ENCODE data around the gene WDR5. TPM values are rescaled to one million over a fixed set of nuclear protein-coding genes. Genes with fewer than 3 reads are reported as not detected.

Gene WDR5
- total and polyA plus RNA-seq, 4 donors, result 15.7 to 27.3 (median 21.6) TPM

DNA sequence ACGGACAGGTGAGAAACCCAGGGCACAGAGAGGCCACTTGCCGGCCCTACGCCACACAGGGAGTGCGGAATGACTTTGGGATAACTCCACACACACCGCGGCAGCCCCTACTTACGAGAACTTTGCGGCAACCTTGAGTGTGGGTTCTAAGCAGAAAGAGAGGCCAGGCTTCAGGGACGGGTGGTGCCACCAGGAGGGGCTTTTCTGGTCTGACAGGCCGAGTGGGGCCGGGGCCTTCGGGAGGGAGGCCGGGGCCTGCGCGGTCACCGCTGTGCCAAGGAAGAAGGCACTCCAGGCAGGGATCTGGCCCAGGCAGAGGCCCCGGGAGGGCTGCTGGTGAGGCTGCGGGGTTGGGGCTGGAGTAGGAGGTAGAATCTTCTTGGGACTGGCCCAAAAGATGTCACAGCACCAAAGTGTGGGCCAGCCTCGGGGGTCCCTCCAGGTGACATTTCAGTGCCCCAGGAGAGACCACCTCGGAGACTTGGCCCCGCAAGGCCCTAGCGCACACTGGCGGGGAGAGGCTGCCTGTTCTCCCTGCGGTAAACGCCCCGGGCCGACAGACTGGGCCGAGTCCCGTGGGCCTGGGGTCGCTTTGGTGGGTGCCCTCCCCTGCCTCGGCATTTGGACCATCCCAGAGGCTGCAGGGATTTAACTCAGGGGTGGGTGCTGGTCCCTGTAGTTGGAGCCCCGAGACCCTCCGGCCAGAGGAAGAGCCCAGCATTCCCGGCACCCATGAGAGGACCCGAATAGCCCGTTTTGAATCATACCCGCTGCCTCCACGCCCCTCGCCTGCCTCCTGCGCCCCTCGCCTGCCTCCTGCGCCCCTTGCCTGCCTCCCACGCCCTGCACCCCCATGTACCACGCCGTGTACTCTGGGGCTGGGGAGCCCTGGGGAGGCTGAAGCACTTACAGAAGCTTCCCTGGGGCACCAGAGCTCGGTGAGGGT is 37.5 kb downstream of the WDR5 start:
- no peak for DNase-seq
- ATAC-seq (ENCODE audit: insufficient read depth, low FRiP score), result no peak
- Histone ChIP-seq H3K9ac (ENCODE audit: insufficient read depth in 1 of 2, low read length in 2 of 2) (no peak overlapping the region), H3K9me3 (ENCODE audit: control insufficient read depth in 4 of 4, insufficient read depth in 3 of 4, low read length in 3 of 4) (no peaks in the 10 kb centered on the region), H3K4me1 (ENCODE audit: control insufficient read depth in 5 of 5, insufficient read depth in 5 of 5, low read length in 5 of 5) (peaks cover 0 to 32% (median 13%) of the 10 kb centered on the region in 5 donors), H3K27ac (ENCODE audit: low read depth in 1 of 2, low read length in 1 of 2) (no peak overlapping the region), H3K27me3 (ENCODE audit: control insufficient read depth in 3 of 3, insufficient read depth in 3 of 3, low read length in 2 of 3) (peaks cover 0 to 6% (median 6%) of the 10 kb centered on the region in 3 donors), H3K36me3 (ENCODE audit: control insufficient read depth in 4 of 4, insufficient read depth in 4 of 4, low read length in 4 of 4) (no peaks in the 10 kb centered on the region), H3K4me3 (no peak overlapping the region)
- 86 to 89% methylated on average over 46 of the region's 46 CpGs for WGBS, 2 donors
- no peak for TF ChIP-seq CTCF (IDR thresholded peaks at IDR 0.05; ENCODE audit: control extremely low read depth, extremely low read depth)

GRCh38 chr9:134174073-134174449 is 38.2 kb downstream of the WDR5 start:
- no peak overlapping the region for H3K9ac ChIP-seq (ENCODE audit: insufficient read depth in 1 of 2, low read length in 2 of 2)
- no peak overlapping the region for H3K27ac ChIP-seq (ENCODE audit: low read depth in 1 of 2, low read length in 1 of 2)
- DNase-seq, result no peak
- H3K4me1 ChIP-seq (ENCODE audit: control insufficient read depth in 5 of 5, insufficient read depth in 5 of 5, low read length in 5 of 5), result peaks cover 0 to 37% (median 13%) of the 10 kb centered on the region in 5 donors
- H3K27me3 ChIP-seq (ENCODE audit: control insufficient read depth in 3 of 3, insufficient read depth in 3 of 3, low read length in 2 of 3), result peaks cover 0 to 6% (median 6%) of the 10 kb centered on the region in 3 donors
- H3K36me3 ChIP-seq (ENCODE audit: control insufficient read depth in 4 of 4, insufficient read depth in 4 of 4, low read length in 4 of 4), result no peaks in the 10 kb centered on the region
- H3K4me3 ChIP-seq, result no peak overlapping the region
- no peak for ATAC-seq (ENCODE audit: insufficient read depth, low FRiP score)
- H3K9me3 ChIP-seq (ENCODE audit: control insufficient read depth in 4 of 4, insufficient read depth in 3 of 4, low read length in 3 of 4), result no peaks in the 10 kb centered on the region
- 33 to 66% methylated on average over 9 of the region's 9 CpGs for WGBS, 2 donors
- no peak for TF ChIP-seq CTCF (IDR thresholded peaks at IDR 0.05; ENCODE audit: control extremely low read depth, extremely low read depth)

GRCh38 chr9:134174526-134175290 is 38.8 kb downstream of the WDR5 start:
- Histone ChIP-seq H3K4me3 (no peak overlapping the region), H3K27ac (ENCODE audit: low read depth in 1 of 2, low read length in 1 of 2) (no peak overlapping the region), H3K36me3 (ENCODE audit: control insufficient read depth in 4 of 4, insufficient read depth in 4 of 4, low read length in 4 of 4) (no peaks in the 10 kb centered on the region), H3K27me3 (ENCODE audit: control insufficient read depth in 3 of 3, insufficient read depth in 3 of 3, low read length in 2 of 3) (peaks cover 0 to 6% (median 6%) of the 10 kb centered on the region in 3 donors), H3K4me1 (ENCODE audit: control insufficient read depth in 5 of 5, insufficient read depth in 5 of 5, low read length in 5 of 5) (peaks cover 0 to 37% (median 13%) of the 10 kb centered on the region in 5 donors), H3K9me3 (ENCODE audit: control insufficient read depth in 4 of 4, insufficient read depth in 3 of 4, low read length in 3 of 4) (no peaks in the 10 kb centered on the region), H3K9ac (ENCODE audit: insufficient read depth in 1 of 2, low read length in 2 of 2) (no peak overlapping the region)
- ATAC-seq (ENCODE audit: insufficient read depth, low FRiP score), result no peak
- DNase-seq, result no peak
- WGBS, 2 donors, result 83% methylated on average over 19 of the region's 19 CpGs
- no peak for TF ChIP-seq CTCF (IDR thresholded peaks at IDR 0.05; ENCODE audit: control extremely low read depth, extremely low read depth)
